ENCODE measurements around the gene CGN. TPM values are rescaled to one million over a fixed set of nuclear protein-coding genes. Genes with fewer than 3 reads are reported as not detected.
"Not testable (repeated sequence)": the region's sequence is repeated elsewhere in the genome, so short reads cannot be mapped to it uniquely, and the experiment has no call there.

The CGN gene
- total RNA-seq, 2 experiments from 2014 or later, result 0.34 to 0.82 TPM

DNA sequence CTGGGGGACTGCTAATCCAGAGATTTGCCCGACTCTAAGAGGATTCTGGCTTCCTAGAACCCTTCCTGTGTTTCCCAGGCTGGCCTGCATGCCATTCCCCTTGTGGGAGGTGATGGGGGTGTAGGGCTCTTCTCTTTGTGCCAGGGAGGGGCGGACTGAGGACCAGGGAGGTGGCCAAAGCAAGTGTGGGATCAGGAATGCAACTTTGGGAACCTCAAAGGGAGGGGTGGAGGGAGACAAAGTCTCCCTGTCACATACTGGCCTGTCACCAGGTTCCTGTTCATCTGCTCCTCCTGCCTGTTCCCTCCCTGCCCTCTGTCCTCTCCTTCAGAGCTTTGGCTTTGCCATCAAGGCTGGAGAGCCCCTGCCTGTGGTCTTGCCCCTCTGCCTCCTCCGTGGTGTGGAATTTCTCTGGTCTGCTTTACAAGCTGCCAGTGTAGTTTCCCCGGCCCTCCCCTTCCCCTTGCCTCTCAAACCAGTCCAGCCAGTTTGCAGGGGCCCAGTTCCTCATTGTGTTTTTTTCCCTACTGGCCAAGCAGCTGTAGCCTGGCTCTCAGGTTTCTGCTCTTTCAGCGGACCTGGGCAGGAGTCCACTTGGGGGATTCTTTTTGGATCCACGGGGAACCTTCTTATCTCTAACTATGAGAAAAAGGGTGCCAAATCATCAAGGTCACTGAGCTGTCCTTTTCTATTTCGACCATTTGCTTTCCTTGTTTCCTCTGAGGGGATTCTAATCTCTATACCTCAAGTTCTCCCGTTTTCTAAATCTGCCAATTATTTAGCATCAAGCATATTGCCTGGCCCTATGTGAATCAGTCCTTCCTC lies 1.8 kb downstream of the CGN start:
- ChIA-PET CTCF (interaction anchor here (1.0 kb wide), 1 partner anchor 69 kb away, joined by 3 read pairs; no protein-coding TSS in a partner anchor), POLR2A (no interaction called here)
- no peaks in the 10 kb centered on the region for H3K36me3 Mint-ChIP-seq (ENCODE audit: low read depth)
- H3K27ac Mint-ChIP-seq, result no peak overlapping the region
- peaks cover 26% of the 10 kb centered on the region for H3K4me1 Mint-ChIP-seq (ENCODE audit: low read depth)
- peaks cover 6% of the 10 kb centered on the region for H3K27me3 Mint-ChIP-seq (ENCODE audit: low read depth)
- DNase-seq, result no peak
- no peak overlapping the region for H3K4me3 Mint-ChIP-seq
- no peaks in the 10 kb centered on the region for H3K9me3 Mint-ChIP-seq (ENCODE audit: insufficient read depth)
- no peak for ATAC-seq

- H3K4me3 Mint-ChIP-seq, result no peak overlapping the region
- H3K27ac Mint-ChIP-seq, result no peak overlapping the region
- DNase-seq (no peak), ATAC-seq (no peak)
- CTCF ChIA-PET, result interaction anchor here (0.9 to 1.0 kb wide), 2 partner anchors 39 to 69 kb away, joined by 3 read pairs; no protein-coding TSS in a partner anchor
- H3K9me3 Mint-ChIP-seq (ENCODE audit: insufficient read depth), result no peaks in the 10 kb centered on the region
- POLR2A ChIA-PET, result no interaction called here
- H3K27me3 Mint-ChIP-seq (ENCODE audit: low read depth), result peaks cover 6% of the 10 kb centered on the region
- H3K4me1 Mint-ChIP-seq (ENCODE audit: low read depth), result peaks cover 26% of the 10 kb centered on the region
- H3K36me3 Mint-ChIP-seq (ENCODE audit: low read depth), result no peaks in the 10 kb centered on the region
Measured at GRCh38 chr1:151513626-151514121, 2.5 kb downstream of the CGN start.

GRCh38 chr1:151514366-151514765 lies 3.2 kb downstream of the CGN start:
- peaks cover 26% of the 10 kb centered on the region for H3K4me1 Mint-ChIP-seq (ENCODE audit: low read depth)
- ATAC-seq (no peak), DNase-seq (no peak)
- peaks cover 3% of the 10 kb centered on the region for H3K27me3 Mint-ChIP-seq (ENCODE audit: low read depth)
- no peak overlapping the region for H3K4me3 Mint-ChIP-seq
- no peaks in the 10 kb centered on the region for H3K36me3 Mint-ChIP-seq (ENCODE audit: low read depth)
- H3K27ac Mint-ChIP-seq, result no peak overlapping the region
- ChIA-PET POLR2A (interaction anchor here (0.6 kb wide), 1 partner anchor 88 kb away, joined by 4 read pairs; no protein-coding TSS in a partner anchor), CTCF (interaction anchor here (0.9 kb wide), 1 partner anchor 40 kb away, joined by 3 read pairs; no protein-coding TSS in a partner anchor)
- H3K9me3 Mint-ChIP-seq (ENCODE audit: insufficient read depth), result no peaks in the 10 kb centered on the region

- ATAC-seq, result no peak
- no peak for DNase-seq
- Mint-ChIP-seq H3K27ac (no peak overlapping the region), H3K36me3 (ENCODE audit: low read depth) (no peaks in the 10 kb centered on the region), H3K4me3 (no peak overlapping the region), H3K4me1 (ENCODE audit: low read depth) (peaks cover 26% of the 10 kb centered on the region), H3K27me3 (ENCODE audit: low read depth) (peaks cover 2% of the 10 kb centered on the region), H3K9me3 (ENCODE audit: insufficient read depth) (no peaks in the 10 kb centered on the region)
- POLR2A ChIA-PET, result no interaction called here
- CTCF ChIA-PET, result no interaction called here
Measured at GRCh38 chr1:151515265-151515664, 4.1 kb downstream of the CGN start.

DNA sequence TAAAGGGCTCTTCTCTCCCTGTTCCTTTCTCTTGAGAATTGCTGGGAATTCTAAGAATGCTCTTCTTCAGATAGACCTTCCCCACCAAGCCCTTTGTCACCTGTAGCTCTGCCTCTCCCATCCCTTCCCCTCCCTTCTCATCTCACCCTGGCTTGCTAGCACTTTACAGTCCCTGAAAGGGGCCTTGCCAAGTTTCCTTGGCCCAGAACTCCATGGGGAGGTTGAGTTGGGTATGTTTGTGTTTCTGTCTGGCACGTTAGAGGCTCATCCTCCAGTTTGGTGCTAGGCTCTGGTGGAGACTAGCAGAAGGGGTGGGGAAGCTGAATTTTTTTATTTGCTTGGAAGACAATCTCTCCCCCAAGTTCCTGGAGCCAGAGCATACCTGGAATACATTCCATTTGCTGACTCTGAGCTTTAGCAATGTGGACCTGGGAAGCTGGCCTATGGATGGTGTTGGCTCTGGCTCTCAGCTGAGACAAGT lies 4.9 kb downstream of the CGN start:
- no peaks in the 10 kb centered on the region for H3K36me3 Mint-ChIP-seq (ENCODE audit: low read depth)
- no peak for DNase-seq
- H3K9me3 Mint-ChIP-seq (ENCODE audit: insufficient read depth), result no peaks in the 10 kb centered on the region
- no peak overlapping the region for H3K4me3 Mint-ChIP-seq
- CTCF ChIA-PET, result interaction anchor here (0.8 kb wide), 1 partner anchor 72 kb away, joined by 3 read pairs; no protein-coding TSS in a partner anchor
- H3K4me1 Mint-ChIP-seq (ENCODE audit: low read depth), result peaks cover 21% of the 10 kb centered on the region
- POLR2A ChIA-PET, result no interaction called here
- H3K27me3 Mint-ChIP-seq (ENCODE audit: low read depth), result no peaks in the 10 kb centered on the region
- no peak for ATAC-seq
- no peak overlapping the region for H3K27ac Mint-ChIP-seq

DNA sequence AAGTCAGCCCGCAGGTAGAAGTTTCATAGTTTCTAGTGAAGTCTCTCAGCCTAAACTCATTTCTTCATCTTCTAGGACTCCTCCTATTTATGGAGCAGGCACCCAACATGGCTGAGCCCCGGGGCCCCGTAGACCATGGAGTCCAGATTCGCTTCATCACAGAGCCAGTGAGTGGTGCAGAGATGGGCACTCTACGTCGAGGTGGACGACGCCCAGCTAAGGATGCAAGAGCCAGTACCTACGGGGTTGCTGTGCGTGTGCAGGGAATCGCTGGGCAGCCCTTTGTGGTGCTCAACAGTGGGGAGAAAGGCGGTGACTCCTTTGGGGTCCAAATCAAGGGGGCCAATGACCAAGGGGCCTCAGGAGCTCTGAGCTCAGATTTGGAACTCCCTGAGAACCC lies 7.2 kb downstream of the CGN start:
- ATAC-seq (no peak), DNase-seq (no peak)
- Mint-ChIP-seq H3K9me3 (ENCODE audit: insufficient read depth) (no peaks in the 10 kb centered on the region), H3K27ac (no peak overlapping the region), H3K36me3 (ENCODE audit: low read depth) (no peaks in the 10 kb centered on the region), H3K27me3 (ENCODE audit: low read depth) (no peaks in the 10 kb centered on the region), H3K4me1 (ENCODE audit: low read depth) (peaks cover 7% of the 10 kb centered on the region), H3K4me3 (no peak overlapping the region)
- POLR2A ChIA-PET, result no interaction called here
- CTCF ChIA-PET, result no interaction called here

DNA sequence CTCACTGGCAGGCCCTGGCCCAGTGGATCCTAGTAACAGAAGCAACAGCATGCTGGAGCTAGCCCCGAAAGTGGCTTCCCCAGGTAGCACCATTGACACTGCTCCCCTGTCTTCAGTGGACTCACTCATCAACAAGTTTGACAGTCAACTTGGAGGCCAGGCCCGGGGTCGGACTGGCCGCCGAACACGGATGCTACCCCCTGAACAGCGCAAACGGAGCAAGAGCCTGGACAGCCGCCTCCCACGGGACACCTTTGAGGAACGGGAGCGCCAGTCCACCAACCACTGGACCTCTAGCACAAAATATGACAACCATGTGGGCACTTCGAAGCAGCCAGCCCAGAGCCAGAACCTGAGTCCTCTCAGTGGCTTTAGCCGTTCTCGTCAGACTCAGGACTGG lies 7.7 kb downstream of the CGN start:
- Mint-ChIP-seq H3K9me3 (ENCODE audit: insufficient read depth) (no peaks in the 10 kb centered on the region), H3K4me1 (ENCODE audit: low read depth) (peaks cover 2% of the 10 kb centered on the region), H3K27ac (no peak overlapping the region), H3K27me3 (ENCODE audit: low read depth) (no peaks in the 10 kb centered on the region), H3K4me3 (no peak overlapping the region), H3K36me3 (ENCODE audit: low read depth) (no peaks in the 10 kb centered on the region)
- DNase-seq, result no peak
- CTCF ChIA-PET, result interaction anchor here (2.5 kb wide), 1 partner anchor 8 kb away, joined by 9 read pairs; the partner anchor contains the start of gene CGN
- no peak for ATAC-seq
- POLR2A ChIA-PET, result no interaction called here

GRCh38 chr1:151519667-151520066 lies 8.5 kb downstream of the CGN start:
- Mint-ChIP-seq H3K27ac (no peak overlapping the region), H3K27me3 (ENCODE audit: low read depth) (no peaks in the 10 kb centered on the region), H3K4me1 (ENCODE audit: low read depth) (no peaks in the 10 kb centered on the region), H3K9me3 (ENCODE audit: insufficient read depth) (no peaks in the 10 kb centered on the region), H3K36me3 (ENCODE audit: low read depth) (no peaks in the 10 kb centered on the region), H3K4me3 (no peak overlapping the region)
- ChIA-PET POLR2A (no interaction called here), CTCF (interaction anchor here (1.1 to 2.5 kb wide), 4 partner anchors 9 to 75 kb away, joined by 3 to 9 read pairs (median 4); partner anchors contain the start of gene CGN)
- ATAC-seq (no peak), DNase-seq (no peak)

GRCh38 chr1:151520359-151520758 lies 9.2 kb downstream of the CGN start:
- ATAC-seq (no peak), DNase-seq (no peak)
- Mint-ChIP-seq H3K9me3 (ENCODE audit: insufficient read depth) (no peaks in the 10 kb centered on the region), H3K27ac (no peak overlapping the region), H3K4me3 (no peak overlapping the region), H3K4me1 (ENCODE audit: low read depth) (no peaks in the 10 kb centered on the region), H3K36me3 (ENCODE audit: low read depth) (no peaks in the 10 kb centered on the region), H3K27me3 (ENCODE audit: low read depth) (no peaks in the 10 kb centered on the region)
- ChIA-PET POLR2A (no interaction called here), CTCF (interaction anchor here (1.1 to 2.5 kb wide), 4 partner anchors 10 to 76 kb away, joined by 3 to 9 read pairs (median 4); partner anchors contain the start of gene CGN)

- ChIA-PET CTCF (interaction anchor here (0.6 to 1.8 kb wide), 3 partner anchors 13 to 180 kb away, joined by 3 to 5 read pairs (median 3); no protein-coding TSS in a partner anchor), POLR2A (interaction anchor here (0.7 kb wide), 1 partner anchor 369 kb away, joined by 3 read pairs; no protein-coding TSS in a partner anchor)
- not testable (repeated sequence) for H3K4me1 Mint-ChIP-seq (ENCODE audit: low read depth); DNase-seq; H3K36me3 Mint-ChIP-seq (ENCODE audit: low read depth); H3K27me3 Mint-ChIP-seq (ENCODE audit: low read depth); H3K27ac Mint-ChIP-seq; H3K9me3 Mint-ChIP-seq (ENCODE audit: insufficient read depth); ATAC-seq; H3K4me3 Mint-ChIP-seq
Measured at GRCh38 chr1:151522427-151522826, 11.2 kb downstream of the CGN start.

DNA sequence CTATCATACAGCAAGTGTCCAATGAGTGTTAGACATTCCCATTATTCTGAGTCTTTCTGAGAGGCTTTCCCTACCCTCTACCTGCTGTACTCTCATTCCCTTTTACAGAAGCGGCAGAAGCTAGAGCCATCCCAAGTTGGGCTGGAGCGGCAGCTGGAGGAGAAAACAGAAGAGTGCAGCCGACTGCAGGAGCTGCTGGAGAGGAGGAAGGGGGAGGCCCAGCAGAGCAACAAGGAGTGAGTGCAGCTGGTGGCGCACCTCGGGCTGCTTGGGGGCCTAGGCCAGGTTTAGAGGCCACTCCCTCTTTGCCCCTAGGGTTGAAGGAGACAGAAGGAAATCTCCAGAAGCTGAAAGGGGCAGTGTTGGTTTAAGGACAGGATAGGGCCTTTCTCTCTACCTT lies 12.1 kb downstream of the CGN start:
- POLR2A ChIA-PET, result interaction anchor here (0.7 kb wide), 1 partner anchor 370 kb away, joined by 3 read pairs; no protein-coding TSS in a partner anchor
- Mint-ChIP-seq H3K9me3 (ENCODE audit: insufficient read depth) (no peaks in the 10 kb centered on the region), H3K4me1 (ENCODE audit: low read depth) (no peaks in the 10 kb centered on the region), H3K36me3 (ENCODE audit: low read depth) (no peaks in the 10 kb centered on the region), H3K27me3 (ENCODE audit: low read depth) (no peaks in the 10 kb centered on the region), H3K27ac (no peak overlapping the region), H3K4me3 (no peak overlapping the region)
- ATAC-seq (no peak), DNase-seq (no peak)
- CTCF ChIA-PET, result interaction anchor here (0.8 kb wide), 1 partner anchor 79 kb away, joined by 4 read pairs; no protein-coding TSS in a partner anchor

GRCh38 chr1:151524736-151525135 lies 13.5 kb downstream of the CGN start:
- Mint-ChIP-seq H3K4me3 (no peak overlapping the region), H3K4me1 (ENCODE audit: low read depth) (no peaks in the 10 kb centered on the region), H3K27me3 (ENCODE audit: low read depth) (no peaks in the 10 kb centered on the region), H3K27ac (no peak overlapping the region), H3K36me3 (ENCODE audit: low read depth) (no peaks in the 10 kb centered on the region), H3K9me3 (ENCODE audit: insufficient read depth) (no peaks in the 10 kb centered on the region)
- ChIA-PET POLR2A (no interaction called here), CTCF (no interaction called here)
- DNase-seq, result no peak
- ATAC-seq, result no peak
